SK-N-DZ (cell line): ENCODE data around the gene SPINK8. TPM values are rescaled to one million over a fixed set of nuclear protein-coding genes. Genes with fewer than 3 reads are reported as not detected.
"Not testable (repeated sequence)": the region's sequence is repeated elsewhere in the genome, so short reads cannot be mapped to it uniquely, and the experiment has no call there.

Experiments
- DNase-seq: peaks from one replicate; pipeline ENCODE4 v3.0.0-alpha.2; 2015; ENCODE audit warnings: low spot score
- polyA plus RNA-seq, 2 experiments: library from polyadenylated mRNA; depleted of rRNA; stranded (reverse); fragments of >200 nt; gene quantifications; 2 replicates each; pipeline ENCODE4 v1.2.3, GENCODE V29; 2014

Gene SPINK8
- polyA plus RNA-seq (2014; cell fraction: cytosol; rRNA removed) = not detected in 2 replicates
- polyA plus RNA-seq (2014; cell fraction: nucleus; rRNA removed) = not detected in 2 replicates

DNA sequence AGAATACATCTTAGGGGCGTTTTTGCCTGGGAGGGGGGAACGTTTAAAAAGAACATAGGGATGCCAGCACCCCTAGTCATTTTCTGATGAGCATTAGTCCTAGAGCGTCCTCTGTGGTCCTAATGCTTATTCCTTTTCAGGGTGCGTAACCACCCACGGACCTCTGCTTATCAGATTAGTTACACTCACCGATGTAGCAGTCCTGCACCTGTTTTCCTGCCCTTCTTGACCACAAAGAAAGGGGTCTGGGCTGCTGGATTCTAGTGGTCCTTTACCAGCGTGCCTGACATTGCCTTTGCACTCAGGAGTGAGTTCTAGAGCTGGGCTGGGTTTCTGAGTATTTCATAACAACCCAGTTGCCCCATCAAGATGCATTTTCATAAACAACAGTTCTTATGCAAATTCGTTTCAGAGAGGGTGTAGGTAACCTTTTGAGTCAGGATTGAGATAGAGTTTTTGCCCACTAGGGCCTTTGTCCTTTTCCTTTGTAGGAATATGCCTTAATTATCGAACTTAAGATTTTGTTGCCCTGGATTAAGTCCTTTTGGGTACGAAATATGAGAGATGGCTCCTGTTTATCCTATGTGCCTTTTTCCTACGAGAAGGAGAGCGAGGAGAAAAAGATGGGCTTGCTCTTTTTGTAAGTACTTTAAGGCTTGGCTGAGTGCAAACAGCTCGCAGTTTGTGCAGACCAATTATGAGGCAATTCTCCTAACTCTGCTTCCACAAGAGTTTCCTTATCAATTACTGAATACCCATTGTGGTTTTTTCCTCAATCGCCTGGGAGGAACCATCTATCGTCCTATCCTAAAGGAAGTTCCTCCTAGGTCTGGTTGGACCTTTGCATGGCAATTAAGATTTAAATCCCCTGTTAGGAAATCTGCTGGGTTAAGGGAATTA, at the start of gene SPINK8:
SPINK8 (minus strand) TSS at position 316 of the 900 bp plus-strand sequence. CDS start 5,320 bp downstream, outside the sequence.
- DNase-seq = not testable (repeated sequence)

DNA sequence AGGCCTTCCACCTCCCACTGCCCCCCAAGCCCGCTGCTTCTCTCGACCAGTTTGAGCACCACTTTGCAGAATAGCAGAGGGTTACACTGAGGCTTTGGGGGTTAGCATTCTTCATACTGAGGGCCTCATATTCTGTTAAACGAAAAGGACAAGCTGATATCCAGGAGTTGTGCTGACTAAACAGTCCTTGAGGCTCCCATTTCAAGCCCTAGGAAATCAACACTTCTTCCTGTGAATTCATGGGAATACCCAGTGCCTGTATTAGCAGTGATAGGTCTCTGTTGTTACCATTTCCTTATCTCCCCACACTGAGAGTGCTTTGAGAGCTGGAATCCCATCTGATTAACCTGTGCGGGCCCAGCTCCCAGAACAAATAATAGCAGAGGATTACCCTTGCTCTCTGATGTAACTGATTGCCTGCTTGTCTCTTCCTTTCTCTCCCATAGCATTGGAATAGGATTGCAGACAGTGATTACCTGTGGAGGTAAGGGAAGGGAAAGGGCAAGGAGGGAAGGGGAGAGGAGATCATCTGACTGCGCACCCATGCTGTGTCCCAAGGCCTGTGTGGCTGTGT, 39.5 kb upstream of the SPINK8 start:
- no peak for DNase-seq

DNA sequence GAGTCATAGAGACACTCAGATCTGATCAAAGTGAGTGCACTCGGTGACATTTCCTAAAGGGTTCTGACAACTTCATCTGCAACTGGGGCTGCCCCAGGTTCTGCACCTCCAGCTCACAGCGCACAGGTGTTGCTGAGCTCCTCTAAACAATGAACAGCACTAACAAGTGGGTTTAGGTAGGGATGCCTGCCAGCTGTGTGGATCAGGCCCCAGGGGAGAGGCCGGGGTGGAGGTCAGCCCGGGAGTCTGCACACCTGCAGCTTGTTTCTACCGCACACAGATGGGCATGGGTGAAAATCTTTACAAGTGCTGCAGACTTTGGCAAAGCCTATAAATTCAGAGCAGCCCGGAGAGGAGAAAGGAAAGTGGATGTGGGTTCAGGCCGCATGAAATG, 38.9 kb upstream of the SPINK8 start:
- no peak for DNase-seq

DNA sequence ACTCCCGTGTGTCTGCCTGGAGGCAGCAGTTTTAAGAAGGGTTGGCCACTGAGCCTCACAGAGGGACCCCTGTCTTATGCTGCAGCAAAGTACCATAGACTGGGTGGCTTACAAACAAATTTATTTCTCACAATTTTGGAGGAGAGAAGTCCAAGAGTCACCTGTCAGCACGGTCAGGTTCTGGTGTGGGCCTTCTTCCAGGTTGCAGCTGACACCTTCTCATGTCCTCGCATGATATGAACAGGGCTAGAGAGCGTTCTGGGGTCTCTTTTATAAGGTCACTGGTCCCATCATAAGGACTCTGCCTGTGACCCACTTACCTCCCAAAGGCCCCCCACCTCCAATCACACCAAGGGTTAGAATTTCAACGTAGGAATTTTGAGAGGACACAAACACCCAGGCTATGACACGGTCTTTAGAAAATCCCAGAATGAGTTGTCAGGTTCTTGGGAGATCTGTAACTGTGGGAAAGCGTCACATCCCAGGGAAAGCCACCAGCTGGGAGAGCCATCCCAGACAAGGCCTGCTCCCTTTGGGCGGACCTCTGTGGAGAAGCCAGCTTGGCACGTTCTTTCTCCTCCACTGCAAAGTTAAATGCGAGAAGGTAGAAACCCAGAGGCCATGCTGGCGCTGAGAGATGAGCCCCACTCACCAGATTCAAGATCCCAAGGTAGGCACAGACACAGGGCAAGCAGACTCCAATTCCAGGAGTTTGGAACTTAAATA, 38.4 kb upstream of the SPINK8 start, which contains the start of gene FBXW12:
FBXW12 (plus strand) TSS at position 569 of the 726 bp plus-strand sequence. CDS start 549 bp downstream, outside the sequence.
- DNase-seq = no peak

DNA sequence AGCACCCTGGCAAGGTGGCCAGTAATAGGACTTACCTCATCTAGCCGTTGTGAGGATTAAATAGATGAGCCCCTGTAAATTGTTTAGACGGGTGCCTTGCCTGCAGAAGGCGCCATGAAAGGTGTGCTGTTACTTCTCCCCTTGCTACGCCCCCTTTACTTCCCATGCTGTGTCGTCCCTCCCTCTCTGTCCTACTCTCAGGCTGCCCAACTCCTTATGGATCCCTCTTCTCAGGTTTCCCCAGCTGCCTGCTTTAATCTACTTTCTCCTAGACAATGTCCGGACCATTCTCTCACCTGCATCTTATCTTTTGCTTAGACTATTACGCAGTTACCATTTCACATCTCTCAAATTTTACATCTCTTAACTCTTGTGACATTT, 36.9 kb upstream of the SPINK8 start:
- peak; percentile 6 for DNase-seq

DNA sequence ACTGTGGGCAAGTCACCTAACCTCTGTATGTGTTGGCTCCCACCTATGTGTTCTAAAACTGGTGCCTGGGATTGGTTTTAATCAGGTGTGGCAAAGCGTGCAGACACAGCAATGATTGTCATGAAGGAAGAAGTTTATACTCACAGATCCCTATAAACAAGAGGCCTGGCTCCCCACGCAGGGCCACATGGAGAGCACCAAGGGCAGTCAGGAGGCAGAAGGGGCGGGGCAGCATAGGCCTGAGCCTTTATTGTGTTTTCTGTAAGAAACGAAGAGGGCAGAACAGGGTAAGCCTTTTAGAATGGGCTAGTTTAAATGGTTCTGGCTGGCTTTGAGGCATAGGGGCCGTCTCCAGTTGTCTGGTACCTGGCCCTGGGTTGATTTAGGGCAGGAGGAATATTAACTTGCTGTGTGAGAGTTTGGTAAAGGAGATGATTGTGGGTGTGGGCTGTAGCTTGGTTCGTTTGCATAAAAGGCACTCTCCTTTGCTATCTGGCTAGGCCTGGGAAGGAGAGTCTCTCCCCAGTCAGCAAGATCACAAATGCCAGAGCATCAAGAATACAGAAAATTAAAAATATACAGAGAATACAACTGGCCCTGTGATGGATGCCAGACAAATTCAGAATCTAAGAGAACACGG, 36.4 kb upstream of the SPINK8 start:
- DNase-seq = no peak

DNA sequence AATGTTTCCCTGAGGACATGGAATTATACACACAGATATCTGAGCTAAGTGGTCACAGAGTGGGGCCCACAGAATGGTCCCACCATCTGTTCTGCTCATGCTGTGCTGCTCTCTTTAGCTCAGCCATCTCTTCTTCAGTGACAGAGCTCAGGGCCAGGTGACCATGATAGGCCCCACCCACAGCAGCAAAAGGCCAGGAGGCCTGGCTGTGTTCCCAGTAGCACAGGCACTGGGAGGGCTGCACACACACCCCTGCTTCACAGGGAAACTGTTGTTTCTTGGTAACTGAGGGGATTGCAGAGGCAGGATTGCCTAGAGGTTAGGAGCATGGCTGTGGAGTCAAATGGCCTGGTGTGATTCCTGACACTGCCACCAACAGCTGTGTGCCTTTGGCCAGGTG, 33.7 kb upstream of the SPINK8 start:
- DNase-seq = no peak

DNA sequence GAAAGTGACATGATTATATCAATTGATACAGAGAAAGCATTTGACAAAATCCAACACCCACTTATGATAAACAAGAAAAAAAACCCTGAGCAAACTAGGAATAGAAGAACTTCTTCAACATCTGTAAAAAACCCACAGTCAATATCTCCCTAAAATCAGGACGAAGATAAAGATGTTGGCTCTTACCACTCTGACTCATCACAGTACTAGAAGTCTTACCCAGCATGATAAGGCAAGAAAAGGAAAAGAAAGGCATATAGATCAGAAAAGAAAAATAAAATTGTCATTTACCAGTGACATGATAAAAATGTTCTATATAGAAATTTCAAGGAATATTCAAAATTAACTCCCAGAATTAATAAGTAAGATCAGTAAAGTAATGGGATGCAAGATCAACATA, 31.4 kb upstream of the SPINK8 start:
- DNase-seq = no peak

DNA sequence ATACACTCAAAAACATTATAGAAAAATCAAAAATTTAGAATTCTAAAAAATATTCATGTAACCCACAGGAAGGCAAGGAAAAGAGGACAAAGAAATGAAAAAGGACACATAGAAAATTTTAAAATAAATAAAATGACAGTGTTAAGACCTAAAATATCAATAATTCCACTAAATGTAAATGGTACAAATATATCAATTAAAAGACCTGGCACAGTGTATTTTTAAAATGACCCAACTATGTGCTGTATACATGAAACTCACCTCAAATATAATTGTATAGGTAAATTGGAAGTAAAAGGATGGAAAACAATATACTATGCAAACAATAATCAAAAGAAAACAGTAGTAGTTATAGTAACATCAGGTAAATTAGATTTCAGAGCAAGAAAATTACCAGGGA, 28.5 kb upstream of the SPINK8 start:
- no peak for DNase-seq

DNA sequence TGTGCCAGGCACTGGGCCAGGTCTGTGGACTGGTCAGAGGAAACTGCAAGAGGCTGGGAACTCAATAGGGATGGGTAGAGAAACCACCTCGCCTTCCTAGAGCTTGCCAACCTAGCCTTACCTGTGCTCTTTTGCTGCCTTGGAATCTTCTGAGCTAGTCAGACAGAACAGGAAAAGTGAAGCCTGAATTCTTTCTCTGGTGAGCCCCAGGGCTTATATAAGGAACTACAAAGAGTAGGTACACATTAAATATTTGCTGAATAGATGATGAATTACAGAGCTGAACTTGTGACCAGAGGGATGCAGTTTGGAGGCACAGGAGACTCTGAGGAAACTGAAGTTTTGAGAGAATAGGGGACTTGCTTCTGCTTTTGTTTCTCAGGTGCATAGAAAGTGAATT, 23.0 kb upstream of the SPINK8 start:
- no peak for DNase-seq

DNA sequence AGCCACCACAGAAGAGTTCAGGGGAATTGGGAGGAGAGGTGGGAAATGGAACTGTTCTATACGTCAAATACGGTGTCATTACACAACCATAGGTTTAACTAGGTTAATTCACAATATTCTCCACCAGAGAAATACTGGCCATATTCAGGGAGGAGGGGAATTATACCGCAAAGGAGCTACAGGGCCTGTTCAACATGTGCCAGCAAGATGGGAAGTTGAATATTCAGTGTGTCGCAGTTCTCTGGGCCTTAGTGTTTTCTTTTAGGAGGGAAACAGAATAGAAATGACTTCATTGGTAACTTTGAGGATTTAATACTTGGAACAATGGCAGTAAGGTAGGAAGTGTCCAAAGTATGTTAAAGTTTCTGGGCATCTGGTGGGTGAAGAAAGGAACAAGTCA, 20.5 kb upstream of the SPINK8 start:
- no peak for DNase-seq

DNA sequence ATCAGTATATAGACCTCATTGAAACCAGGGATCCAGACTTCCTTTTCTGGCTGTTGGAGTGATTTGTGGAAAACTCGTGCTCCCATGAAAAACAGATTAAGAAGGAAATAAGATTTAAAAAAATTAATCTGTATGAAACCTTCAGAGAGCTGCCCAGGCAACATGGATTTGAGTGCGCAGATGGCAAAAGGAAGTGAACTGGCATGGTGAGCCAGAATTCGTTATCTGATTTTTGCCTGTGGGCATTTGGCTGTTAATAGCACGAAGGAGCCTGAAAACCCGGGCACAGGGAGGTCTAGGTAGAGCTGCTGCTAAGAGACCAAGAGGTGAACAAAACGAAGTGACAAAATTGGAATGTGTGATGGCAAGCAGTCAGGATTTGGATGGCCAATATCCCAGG, 19.1 kb upstream of the SPINK8 start:
- no peak for DNase-seq

DNA sequence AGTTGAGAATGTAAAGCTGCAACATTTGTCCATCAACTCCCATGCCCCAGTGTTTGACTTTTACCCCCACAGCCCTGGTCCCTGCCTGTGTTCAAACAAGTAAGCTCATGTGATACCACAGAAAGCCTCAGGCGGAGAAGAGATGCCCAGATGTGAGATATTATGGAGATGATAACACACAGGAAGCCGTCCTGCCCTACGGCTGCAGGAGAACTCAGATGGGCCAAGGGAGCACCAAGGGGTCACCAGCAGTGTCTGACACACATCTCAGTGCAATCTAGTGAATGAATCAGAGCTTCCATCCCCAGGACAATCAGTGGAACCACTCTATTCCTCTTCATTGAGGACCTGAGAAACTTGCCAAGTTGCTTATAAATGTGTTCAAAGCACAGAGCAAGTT, 14.0 kb upstream of the SPINK8 start:
- peak; percentile 12 for DNase-seq

DNA sequence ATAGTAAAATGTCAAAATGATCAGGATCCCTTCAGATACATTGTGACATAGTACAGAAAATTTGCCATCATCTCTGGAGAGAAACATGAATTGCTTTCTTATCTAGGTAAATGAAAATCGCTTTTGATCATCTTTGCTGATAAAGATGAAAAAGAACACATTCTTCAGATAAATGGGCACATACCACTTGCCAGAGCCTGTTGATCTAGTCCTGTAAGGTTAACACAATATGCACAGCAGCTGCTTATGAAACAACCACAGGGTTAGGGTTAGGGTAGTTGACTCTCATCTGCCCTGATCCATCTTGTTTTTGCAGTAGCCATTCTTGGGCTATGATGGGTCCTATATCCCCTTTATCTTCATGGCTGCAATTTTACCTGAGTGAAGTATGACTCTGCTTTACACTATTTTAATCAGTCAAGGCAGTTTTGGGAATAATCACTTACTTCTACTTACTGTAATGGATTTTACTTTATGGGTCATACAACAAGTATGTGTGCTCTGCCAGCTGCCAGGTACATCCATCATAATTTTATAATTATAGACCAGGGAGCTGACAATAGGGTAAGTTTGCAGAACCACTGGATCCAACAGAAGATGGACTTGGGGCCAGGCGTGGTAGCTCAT, 12.6 kb upstream of the SPINK8 start:
- DNase-seq = peak; percentile 60

DNA sequence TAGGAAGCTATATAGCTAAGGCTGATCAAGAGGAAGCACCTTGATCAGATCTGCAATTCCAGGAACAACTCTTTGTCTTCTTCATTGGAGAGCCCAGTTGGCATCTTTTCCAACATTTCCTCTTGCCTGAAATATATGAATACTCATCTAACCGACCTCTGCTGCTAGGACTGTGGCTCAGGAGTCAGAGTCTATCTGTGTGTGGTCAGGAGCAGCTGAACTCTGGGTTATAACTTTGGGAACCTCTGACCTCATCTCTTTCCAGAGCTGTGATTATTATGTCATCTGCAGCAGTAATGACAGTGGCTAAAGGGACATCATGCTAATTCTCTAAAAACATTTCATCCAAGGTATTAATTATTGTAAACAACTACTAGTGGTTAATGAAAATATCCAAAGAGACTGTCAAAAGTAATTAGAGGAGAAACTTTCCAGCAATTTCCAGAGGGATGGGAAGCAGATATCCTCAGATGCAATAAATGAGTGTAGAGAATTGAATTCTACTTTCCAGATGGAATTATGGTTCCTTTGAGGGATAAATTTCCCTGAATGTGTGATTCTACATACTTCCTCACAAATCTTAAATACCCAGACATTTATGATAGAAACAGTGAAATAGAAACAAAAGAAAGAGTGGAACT, 11.5 kb upstream of the SPINK8 start:
- peak; percentile 49 for DNase-seq

DNA sequence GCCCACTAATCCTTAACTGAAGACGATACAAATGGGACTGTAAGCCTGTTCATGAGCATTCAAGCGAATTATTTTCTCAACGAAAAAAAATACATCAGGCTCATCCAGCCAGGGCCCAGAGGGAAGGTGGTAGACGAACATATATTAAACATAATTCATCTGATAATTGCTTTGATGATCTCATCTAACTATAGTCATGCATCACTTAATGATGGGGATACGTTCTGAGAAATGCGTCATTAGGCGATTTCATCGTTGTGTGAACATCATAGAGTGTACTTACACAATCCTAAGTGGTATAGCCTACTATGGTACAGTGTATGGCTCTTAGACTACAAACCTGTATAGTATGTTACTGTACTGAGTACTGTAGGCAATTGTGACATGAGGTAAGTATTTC, 10.0 kb upstream of the SPINK8 start:
- DNase-seq = no peak

DNA sequence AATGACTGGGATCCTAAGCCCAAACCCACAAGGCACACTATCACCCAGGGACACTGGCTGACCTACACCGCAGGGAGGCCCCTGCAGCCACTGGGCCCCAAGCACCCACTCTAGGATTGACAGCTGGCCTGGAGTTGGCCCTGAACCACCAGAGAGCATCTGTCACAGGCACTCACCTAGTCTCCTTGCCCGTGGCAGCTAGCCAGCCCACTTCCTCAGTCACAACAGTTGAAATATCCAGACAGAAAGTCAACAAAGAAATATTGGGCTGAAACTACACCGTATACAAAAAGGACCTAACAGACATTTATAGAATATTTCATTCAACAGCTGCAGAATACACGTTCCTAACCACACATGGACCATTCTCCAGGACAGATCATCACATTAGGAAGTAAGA, 5.2 kb upstream of the SPINK8 start:
- DNase-seq = no peak

DNA sequence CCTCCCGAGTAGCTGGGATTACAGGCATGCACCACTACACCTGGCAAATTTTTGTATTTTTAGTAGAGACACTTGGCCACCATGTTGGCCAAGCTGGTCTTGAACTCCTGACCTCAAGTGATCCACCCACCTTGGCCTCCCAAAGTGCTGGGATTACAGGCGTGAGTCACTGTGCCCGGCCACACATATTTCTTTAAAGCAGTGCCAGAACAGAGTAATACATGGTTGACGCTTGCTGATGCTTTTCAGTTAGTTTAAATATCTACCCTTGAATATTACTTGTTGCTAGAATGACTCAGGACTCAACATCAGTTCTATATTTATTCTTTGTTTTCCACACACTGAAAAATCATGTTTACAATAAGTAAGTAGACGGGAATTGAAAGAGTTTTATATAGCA, 4.1 kb upstream of the SPINK8 start:
- not testable (repeated sequence) for DNase-seq

DNA sequence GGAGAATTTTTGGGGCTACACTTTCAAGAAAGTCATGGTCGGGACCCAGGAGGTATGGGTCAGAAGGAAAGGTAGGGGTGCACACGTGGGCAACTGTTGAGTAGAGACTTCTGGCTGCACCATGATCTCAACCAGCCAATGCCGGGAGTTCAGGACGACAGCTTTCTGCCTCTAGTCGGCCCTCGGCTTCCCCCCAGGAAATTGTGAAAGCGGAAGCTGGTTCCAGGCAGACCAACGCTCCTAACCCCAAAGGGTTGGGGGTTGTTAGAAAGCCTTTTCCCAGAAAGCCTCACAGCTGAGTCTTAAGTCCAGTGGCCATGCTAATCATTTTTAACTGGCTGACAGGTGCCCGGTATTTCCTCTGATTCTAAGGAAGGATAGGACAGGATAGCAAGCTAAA, 1.8 kb upstream of the SPINK8 start:
- DNase-seq = not testable (repeated sequence)

DNA sequence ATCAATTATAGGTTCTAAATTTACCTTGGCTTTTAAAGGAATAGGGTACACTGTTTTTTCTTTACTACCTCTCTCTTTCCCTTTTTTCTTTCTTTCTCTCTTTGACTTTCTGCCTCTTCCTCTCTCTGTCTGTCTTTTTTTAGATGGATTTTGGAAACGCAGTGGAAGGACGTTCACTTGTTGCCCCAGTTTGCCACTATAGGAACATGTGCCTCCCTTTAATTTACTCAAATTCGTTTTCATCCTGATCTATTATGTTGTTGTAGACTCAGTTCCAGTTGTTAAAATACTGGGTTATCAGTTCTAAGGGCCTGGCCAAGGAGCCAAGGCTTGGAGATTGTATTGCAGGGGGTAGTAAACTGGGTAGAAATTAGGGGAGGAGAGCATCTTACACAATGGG, 1.1 kb upstream of the SPINK8 start:
- DNase-seq = no peak
